Calu3 (cell line): ENCODE results near the gene RANGAP1. TPM values are rescaled to one million over a fixed set of nuclear protein-coding genes. Genes with fewer than 3 reads are reported as not detected.

Source experiments
- BruUV-seq: library from RNA; stranded (reverse); fragments of 400-500 nt; replicated peaks from 2 replicates; lab custom pipeline; 2021; lab: Mats Ljungman, UMichigan
- CTCF ChIA-PET: fragments of 300-600 bp; sonication (Branson Sonifier 250); formaldehyde crosslinking; loops from one replicate; lab custom pipeline; 2022; ENCODE audit warnings: antibody characterized with exemption; lab: Charles Lee
- DNase-seq: peaks from one replicate; pipeline ENCODE4 v3.0.0; 2022
- H3K27ac Mint-ChIP-seq: one replicate; pipeline ENCODE4 v1.8.0; 2022; ENCODE audit warnings: mixed read lengths; ENCODE audit not compliant: unreplicated experiment
- H3K27me3 Mint-ChIP-seq: one replicate; pipeline ENCODE4 v1.8.0; 2022; ENCODE audit warnings: mixed read lengths; ENCODE audit not compliant: unreplicated experiment
- H3K36me3 Mint-ChIP-seq: one replicate; pipeline ENCODE4 v1.8.0; 2022; ENCODE audit warnings: mild to moderate bottlenecking, moderate library complexity, mixed read lengths; ENCODE audit not compliant: insufficient read depth, unreplicated experiment
- H3K4me1 Mint-ChIP-seq: one replicate; pipeline ENCODE4 v1.8.0; 2022; ENCODE audit warnings: mild to moderate bottlenecking, low read depth, mixed read lengths; ENCODE audit not compliant: unreplicated experiment
- H3K4me3 Mint-ChIP-seq: one replicate; pipeline ENCODE4 v1.8.0; 2022; ENCODE audit warnings: mild to moderate bottlenecking, low read depth, moderate library complexity, mixed read lengths; ENCODE audit not compliant: unreplicated experiment
- H3K9me3 Mint-ChIP-seq: one replicate; pipeline ENCODE4 v1.8.0; 2022; ENCODE audit warnings: low read depth, mixed read lengths; ENCODE audit not compliant: unreplicated experiment
- CTCF ChIP-seq: fragments of 200-600 bp; IDR thresholded peaks from one replicate; pipeline ENCODE4 v1.8.0; 2022; ENCODE audit warnings: antibody characterized with exemption; ENCODE audit not compliant: unreplicated experiment
- intact Hi-C: fragments of 100-400 bp; cut with micrococcal nuclease; formaldehyde crosslinking; loops from one replicate; pipeline ENCODE4 v1.10.0; 2022; ENCODE audit not compliant: unreplicated experiment
- total RNA-seq: library from RNA; stranded (reverse); gene quantifications from 2 replicates; pipeline ENCODE4 v1.2.3, GENCODE V29; 2022

RANGAP1 gene
- total RNA-seq, 1 experiment from 2014 or later, result 189 TPM

- CTCF ChIA-PET, result interaction anchor here (0.6 to 2.0 kb wide), 9 partner anchors 15 to 317 kb away, joined by 3 to 51 read pairs (median 4); partner anchors contain the start of gene ZC3H7B
- no peaks in the 10 kb centered on the region for H3K9me3 Mint-ChIP-seq
- DNase-seq, result peak; percentile 90
Observed at GRCh38 chr22:41237707-41238569, 48.0 kb downstream of the RANGAP1 start.

GRCh38 chr22:41237036-41237706 is 48.8 kb downstream of the RANGAP1 start:
- intact Hi-C loops, result loop anchor here (5.0 kb wide), 1 partner anchor 315 kb away; no protein-coding TSS in a partner anchor
- no peaks in the 10 kb centered on the region for H3K4me1 Mint-ChIP-seq
- CTCF ChIA-PET, result interaction anchor here (0.6 to 2.0 kb wide), 7 partner anchors 53 to 316 kb away, joined by 3 to 51 read pairs (median 3); partner anchors contain the start of gene ZC3H7B
- H3K9me3 Mint-ChIP-seq, result no peaks in the 10 kb centered on the region
- TF ChIP-seq CTCF, result peak; percentile 67
- DNase-seq, result no peak
- no TSS peak for BruUV-seq
- peaks cover 36% of the 10 kb centered on the region for H3K36me3 Mint-ChIP-seq
- H3K27ac Mint-ChIP-seq, result no peak overlapping the region
- H3K27me3 Mint-ChIP-seq, result no peaks in the 10 kb centered on the region
- peak overlapping the region; percentile 70 for H3K4me3 Mint-ChIP-seq

More at GRCh38 chr22:41237707-41238569, 48.0 kb downstream of the RANGAP1 start:
- H3K27ac Mint-ChIP-seq, result no peak overlapping the region
- peak overlapping the region; percentile 70 for H3K4me3 Mint-ChIP-seq
- TF ChIP-seq CTCF, result no peak
- H3K4me1 Mint-ChIP-seq, result no peaks in the 10 kb centered on the region
- no TSS peak for BruUV-seq
- no peaks in the 10 kb centered on the region for H3K27me3 Mint-ChIP-seq
- H3K36me3 Mint-ChIP-seq, result peaks cover 42% of the 10 kb centered on the region
- intact Hi-C loops, result loop anchor here (5.0 kb wide), 1 partner anchor 316 kb away; no protein-coding TSS in a partner anchor

GRCh38 chr22:41234815-41235695 is 50.9 kb downstream of the RANGAP1 start:
- CTCF ChIA-PET, result no interaction called here
- Mint-ChIP-seq H3K27ac (no peak overlapping the region), H3K4me3 (no peak overlapping the region), H3K27me3 (no peaks in the 10 kb centered on the region), H3K4me1 (no peaks in the 10 kb centered on the region), H3K36me3 (peaks cover 27% of the 10 kb centered on the region), H3K9me3 (no peaks in the 10 kb centered on the region)
- BruUV-seq, result no TSS peak
- no peak for TF ChIP-seq CTCF
- no peak for DNase-seq
- intact Hi-C loops, result loop anchor here (5.0 kb wide), 1 partner anchor 313 kb away; no protein-coding TSS in a partner anchor

GRCh38 chr22:41231369-41231768 is 54.6 kb downstream of the RANGAP1 start:
- intact Hi-C loops, result no loop called here
- H3K4me1 Mint-ChIP-seq, result no peaks in the 10 kb centered on the region
- no peak for TF ChIP-seq CTCF

More at GRCh38 chr22:41231369-41231768, 54.6 kb downstream of the RANGAP1 start:
- Mint-ChIP-seq H3K36me3 (peaks cover 5% of the 10 kb centered on the region), H3K4me3 (no peak overlapping the region), H3K27me3 (no peaks in the 10 kb centered on the region), H3K9me3 (no peaks in the 10 kb centered on the region), H3K27ac (no peak overlapping the region)
- no peak for DNase-seq
- no TSS peak for BruUV-seq
- CTCF ChIA-PET, result no interaction called here
